AG08395 (cell line): ENCODE data around the gene AFAP1L2.
A peak's percentile ranks its signal among the peaks of the same experiment; 100 is the strongest.

ENCODE experiments used
- DNase-seq: peaks from one replicate; pipeline ENCODE4 v3.0.0; 2012; ENCODE audit warnings: mixed read lengths, low spot score

The AFAP1L2 gene

GRCh38 chr10:114310346-114310745 lies 94.0 kb downstream of the AFAP1L2 start:
- no peak for DNase-seq

GRCh38 chr10:114309364-114309651 lies 95.0 kb downstream of the AFAP1L2 start:
- no peak for DNase-seq

- DNase-seq, result peak; percentile 65
Observed at GRCh38 chr10:114308531-114309363, 95.6 kb downstream of the AFAP1L2 start.

- DNase-seq, result no peak
Observed at GRCh38 chr10:114307731-114308130, 96.6 kb downstream of the AFAP1L2 start.

- DNase-seq, result peak; percentile 94
Observed at GRCh38 chr10:114306116-114306973, 98.0 kb downstream of the AFAP1L2 start.

- DNase-seq, result no peak
Observed at GRCh38 chr10:114305521-114305925, 98.8 kb downstream of the AFAP1L2 start.

- DNase-seq, result peak; percentile 31
Observed at GRCh38 chr10:114304571-114305421, 99.5 kb downstream of the AFAP1L2 start.

- peak; percentile 78 for DNase-seq
Observed at GRCh38 chr10:114304017-114304570, 100.2 kb downstream of the AFAP1L2 start.

GRCh38 chr10:114303556-114303955 lies 100.7 kb downstream of the AFAP1L2 start:
- no peak for DNase-seq

- DNase-seq, result no peak
Observed at GRCh38 chr10:114301951-114302710, 102.2 kb downstream of the AFAP1L2 start.

- no peak for DNase-seq
Observed at GRCh38 chr10:114301177-114301576, 103.1 kb downstream of the AFAP1L2 start.

- no peak for DNase-seq
Observed at GRCh38 chr10:114300036-114300645, 104.2 kb downstream of the AFAP1L2 start.

- no peak for DNase-seq
Observed at GRCh38 chr10:114297136-114297705, 107.1 kb downstream of the AFAP1L2 start.

GRCh38 chr10:114295393-114295792 lies 108.9 kb downstream of the AFAP1L2 start:
- no peak for DNase-seq

- DNase-seq, result no peak
Observed at GRCh38 chr10:114294549-114294948, 109.8 kb downstream of the AFAP1L2 start.

- DNase-seq, result no peak
Observed at GRCh38 chr10:114293075-114293474, 111.2 kb downstream of the AFAP1L2 start.

- no peak for DNase-seq
Observed at GRCh38 chr10:114291516-114291915, 112.8 kb downstream of the AFAP1L2 start.

GRCh38 chr10:114291076-114291475 lies 113.2 kb downstream of the AFAP1L2 start:
- DNase-seq, result no peak

- DNase-seq, result no peak
Observed at GRCh38 chr10:114290038-114290437, 114.3 kb downstream of the AFAP1L2 start.

- DNase-seq, result no peak
Observed at GRCh38 chr10:114289096-114289436, 115.2 kb downstream of the AFAP1L2 start.
